GM03348 (cell line): ENCODE results near the gene SLC39A9.
A peak's percentile ranks its signal among the peaks of the same experiment; 100 is the strongest.
"Not testable (repeated sequence)": the region's sequence is repeated elsewhere in the genome, so short reads cannot be mapped to it uniquely, and the experiment has no call there.

ENCODE experiments used
- DNase-seq: peaks from one replicate; pipeline ENCODE4 v3.0.0; 2012; ENCODE audit warnings: low spot score

The SLC39A9 gene

DNA sequence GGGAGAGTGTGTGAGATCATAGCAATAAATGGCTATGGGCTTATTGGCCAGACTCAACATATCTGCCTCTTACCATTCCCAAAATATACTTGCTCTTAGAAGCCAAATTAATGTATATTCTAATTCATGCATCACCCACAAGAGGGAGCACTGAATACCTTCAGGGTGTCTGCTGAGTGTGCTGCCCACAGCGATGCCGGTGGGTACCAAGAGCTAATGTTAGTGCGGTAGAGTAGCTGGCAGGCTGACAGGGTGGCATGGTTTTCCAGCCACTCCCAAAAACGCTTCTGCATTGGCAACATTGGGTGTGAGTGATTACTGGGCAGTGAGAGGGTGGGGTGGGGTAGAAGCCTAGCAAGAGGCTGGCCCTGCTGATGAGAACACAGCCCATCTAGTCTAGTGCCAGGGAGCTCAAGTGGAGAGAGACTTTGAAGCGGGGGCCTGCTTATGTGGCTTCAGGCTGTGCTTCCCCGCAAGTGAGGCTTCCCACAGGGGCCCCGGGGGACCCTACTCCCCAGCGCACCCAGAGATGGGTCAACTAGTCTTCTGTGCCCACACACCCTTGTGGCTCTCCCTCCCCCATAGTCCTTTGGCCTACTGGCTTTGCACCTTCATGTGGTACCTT lies 76.8 kb downstream of the SLC39A9 start:
- DNase-seq = no peak

DNA sequence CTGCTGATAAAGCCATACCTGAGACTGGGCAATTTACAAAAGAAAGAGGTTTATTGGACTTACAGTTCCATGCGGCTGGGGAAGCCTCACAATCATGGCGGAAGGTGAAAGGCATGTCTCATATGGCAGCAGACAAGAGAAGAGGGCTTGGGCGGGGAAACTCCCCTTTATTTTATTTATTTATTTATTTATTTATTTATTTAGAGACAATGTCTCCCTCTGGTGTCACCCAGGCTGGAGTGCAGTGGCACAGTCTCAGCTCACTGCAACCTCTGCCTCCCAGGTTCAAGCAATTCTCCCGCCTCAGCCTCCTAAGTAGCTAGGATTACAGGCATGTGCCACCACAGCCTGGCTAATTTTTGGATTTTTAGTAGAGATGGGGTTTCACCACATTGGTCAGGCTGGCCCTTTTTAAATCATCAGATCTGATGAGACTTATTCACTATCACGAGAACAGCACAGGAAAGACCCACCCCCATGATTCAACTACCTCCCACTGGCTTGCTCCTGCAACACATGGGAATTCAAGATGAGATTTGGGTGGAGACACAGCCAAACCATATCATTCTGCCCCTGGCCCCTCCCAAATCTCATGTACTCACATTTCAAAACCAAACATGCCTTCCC lies 78.4 kb downstream of the SLC39A9 start:
- not testable (repeated sequence) for DNase-seq

DNA sequence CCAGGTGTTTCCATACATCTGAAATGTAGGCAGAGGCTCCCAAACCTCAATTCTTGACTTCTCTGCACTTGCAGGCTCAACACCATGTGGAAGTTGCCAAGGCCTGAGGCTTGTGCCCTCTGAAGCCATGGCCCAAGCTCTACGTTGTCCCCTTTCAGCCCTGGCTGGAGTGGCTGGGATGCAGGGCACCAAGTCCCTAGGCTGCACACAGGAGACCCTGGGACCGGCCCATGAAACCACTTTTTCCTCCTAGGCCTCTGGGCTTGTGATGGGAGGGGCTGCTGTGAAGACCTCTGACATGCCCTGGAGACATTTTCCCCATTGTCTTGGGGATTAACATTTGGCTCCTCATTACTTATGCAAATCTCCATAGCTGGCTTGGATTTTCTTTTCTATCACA lies 79.6 kb downstream of the SLC39A9 start:
- not testable (repeated sequence) for DNase-seq

DNA sequence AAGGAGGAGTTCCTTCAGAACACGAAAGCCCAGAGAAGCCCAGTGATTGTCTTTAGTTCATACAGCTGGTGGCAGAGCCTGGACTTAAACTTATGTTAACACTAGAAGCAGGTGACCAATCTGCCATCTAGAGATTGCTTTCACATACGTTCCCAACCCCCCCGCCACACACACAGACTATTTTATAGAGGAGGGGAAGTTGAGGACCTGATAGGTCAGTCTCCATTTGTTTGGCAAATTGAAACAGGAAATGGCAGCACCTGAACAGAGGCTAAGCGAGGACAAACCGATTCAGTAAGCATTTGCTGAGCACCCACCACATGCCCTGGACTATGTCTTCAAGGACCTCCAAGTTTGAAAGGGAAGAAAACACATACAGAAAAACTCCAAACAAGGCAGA lies 81.2 kb downstream of the SLC39A9 start:
- no peak for DNase-seq

DNA sequence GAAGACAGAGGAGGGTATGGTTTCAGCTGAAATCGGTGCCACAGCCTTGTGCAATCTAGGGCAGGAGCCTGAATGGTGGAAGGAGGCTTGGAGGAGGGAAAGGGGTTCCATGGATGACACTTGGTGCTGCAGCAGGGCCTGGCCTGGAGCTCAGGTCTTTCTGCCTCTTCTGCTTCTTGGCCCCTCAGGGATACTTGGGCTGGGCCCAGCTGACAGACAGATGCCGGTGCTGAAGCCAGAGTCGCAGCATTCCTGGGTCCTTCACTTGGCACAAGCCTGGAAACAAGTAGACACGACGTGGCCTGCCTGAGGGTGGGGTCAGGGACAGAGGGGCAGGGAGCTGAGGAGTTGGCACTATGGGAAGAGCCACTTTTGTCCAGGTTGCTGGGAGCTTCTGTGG lies 81.6 kb downstream of the SLC39A9 start:
- no peak for DNase-seq

DNA sequence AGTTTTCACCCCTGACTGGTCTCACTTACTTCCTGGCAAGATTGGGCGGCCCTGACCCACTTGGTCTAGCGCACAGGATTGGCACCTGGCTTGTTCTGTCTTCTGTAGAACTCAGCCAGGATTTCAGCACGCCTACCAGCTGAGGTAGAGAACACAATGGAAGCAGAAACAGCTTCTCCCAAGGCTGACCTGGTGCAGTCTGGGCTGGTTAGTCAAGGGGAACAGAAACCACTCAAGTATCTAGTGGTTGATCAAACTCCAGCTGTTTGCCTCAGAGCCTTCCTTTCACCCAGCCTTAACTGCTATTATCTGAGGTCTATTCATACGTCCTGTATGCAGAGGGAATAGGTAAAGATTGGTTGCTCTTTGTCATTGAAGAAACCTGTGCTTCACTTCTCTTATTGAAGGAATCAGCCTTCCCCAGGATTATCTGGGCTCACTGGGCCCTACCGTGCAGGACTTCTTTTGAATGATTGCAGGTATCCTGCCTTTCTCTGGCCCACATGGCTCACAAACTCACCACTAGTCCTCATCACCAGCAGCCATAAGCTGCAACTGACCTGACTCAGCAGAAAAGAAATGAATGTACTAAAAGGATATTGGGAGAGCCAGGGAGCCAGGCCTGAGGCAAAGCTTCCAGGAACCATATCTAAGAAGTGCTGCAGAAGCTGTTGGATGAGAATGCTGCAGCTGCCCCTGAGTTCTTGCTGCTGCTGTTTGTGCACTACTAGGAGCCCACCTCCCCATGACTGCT lies 83.5 kb downstream of the SLC39A9 start:
- no peak for DNase-seq

DNA sequence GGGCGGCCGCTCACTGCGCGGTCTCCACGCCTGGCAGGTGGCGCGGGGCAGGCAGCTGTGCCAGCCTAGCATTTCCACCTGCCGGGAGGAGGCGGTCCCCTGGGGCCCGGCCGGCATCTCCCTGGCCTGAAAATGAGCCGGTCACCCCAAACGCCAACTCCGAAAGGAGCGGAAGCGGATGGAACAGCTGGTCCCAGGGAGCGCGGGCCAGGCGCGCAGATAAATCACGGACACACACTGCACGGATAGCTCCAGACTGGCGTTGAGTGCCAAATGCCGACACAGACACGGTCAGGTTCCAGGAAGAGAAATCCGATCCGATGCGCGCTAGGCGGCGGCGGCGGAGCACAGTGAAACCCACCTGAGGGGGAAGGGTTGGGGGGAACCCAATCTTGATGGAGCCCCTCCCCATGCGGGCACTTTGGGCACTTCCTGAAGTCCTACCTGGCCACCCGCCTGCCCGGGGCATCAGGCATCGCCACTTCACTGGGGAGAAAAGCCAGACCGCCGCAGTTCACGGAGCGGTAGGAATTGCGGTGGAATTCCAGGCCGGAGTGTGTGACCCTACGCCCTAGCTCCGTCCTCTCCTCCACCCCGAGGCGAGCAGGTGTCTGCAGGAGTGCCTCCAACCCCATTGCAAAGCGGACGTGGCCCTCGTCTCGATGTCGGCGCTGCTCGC lies 85.4 kb downstream of the SLC39A9 start:
- DNase-seq = peak; percentile 64

DNA sequence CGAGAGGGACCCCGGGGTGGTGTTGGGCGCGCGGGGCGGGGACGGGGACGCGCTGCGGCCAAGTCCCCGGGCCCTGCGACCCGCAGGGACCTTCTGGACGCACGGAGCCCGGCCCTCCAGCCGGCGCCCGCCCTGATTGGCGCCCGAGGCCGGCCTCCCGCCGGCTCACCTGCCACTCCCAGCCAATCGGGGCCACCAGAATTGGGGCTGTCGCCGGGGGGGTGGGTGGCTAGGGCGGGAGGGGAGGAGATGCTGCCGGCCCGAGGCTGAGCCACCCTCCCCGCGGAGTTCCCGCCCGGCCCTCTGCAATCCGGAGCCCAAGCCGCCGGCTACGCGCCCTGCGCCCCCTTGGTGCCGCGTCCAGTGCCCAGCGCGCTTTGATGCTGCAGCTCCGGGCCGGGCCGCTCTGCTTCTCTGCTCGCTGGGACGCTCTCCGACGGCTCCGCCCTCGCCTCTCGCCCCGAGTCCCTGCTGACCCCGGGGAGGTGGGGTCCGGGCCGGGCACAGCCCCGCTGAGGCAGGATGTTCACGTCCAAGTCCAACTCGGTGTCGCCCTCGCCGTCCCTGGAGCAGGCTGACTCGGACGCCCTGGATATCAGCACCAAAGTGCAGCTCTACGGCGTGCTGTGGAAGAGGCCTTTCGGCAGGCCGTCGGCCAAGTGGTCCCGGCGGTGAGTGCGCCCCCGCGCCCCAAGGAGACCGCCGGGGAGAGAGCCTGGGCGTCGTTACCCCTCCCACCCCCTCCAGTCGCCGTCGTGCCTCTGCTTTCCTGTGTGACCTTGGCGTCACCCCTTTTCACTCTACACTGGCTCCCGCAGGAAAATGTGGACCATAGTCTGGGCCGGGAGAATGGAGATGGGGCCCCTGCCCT lies 86.2 kb downstream of the SLC39A9 start, which contains the start of gene PLEKHD1:
TSS of gene PLEKHD1 (plus strand) at position 285 of the 871 bp plus-strand sequence. CDS start at position 523, 238 bp downstream.
- no peak for DNase-seq

DNA sequence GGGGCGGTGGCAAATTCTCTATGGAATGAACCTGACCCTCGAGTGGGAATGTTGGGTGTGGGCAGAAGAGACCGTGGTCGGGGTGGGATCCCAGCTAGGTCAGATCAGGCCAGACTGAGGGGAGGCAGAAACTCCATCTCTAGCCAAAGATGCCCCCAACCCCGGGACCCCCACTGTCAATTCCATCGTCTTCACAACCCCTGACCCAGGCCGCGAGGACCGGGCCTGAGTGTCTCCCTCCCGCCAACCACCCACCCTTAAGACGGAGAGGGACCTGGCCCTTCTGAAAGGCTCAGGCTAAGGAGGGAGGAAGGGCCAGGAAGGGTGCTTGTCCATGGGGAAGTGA lies 86.8 kb downstream of the SLC39A9 start:
- no peak for DNase-seq

DNA sequence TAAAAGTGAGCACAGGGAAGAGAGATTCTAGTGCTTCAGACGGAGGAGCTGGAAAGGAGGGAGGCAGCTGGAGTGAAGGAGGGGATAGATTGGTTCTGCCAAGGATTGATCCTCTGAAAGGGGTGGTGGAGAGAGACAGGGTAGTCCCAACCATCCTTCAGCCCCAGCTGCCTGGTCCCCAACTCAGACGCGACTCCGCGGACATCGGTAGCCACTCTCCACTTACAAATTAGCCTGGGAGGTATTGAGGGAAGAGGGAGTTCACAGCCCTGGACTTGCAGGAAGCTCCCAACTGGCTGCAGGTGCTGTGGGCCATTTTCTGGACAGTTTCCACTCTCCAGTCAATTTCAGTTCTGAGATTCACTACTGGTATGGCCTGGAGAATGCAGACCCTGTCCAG lies 87.2 kb downstream of the SLC39A9 start:
- DNase-seq = no peak

DNA sequence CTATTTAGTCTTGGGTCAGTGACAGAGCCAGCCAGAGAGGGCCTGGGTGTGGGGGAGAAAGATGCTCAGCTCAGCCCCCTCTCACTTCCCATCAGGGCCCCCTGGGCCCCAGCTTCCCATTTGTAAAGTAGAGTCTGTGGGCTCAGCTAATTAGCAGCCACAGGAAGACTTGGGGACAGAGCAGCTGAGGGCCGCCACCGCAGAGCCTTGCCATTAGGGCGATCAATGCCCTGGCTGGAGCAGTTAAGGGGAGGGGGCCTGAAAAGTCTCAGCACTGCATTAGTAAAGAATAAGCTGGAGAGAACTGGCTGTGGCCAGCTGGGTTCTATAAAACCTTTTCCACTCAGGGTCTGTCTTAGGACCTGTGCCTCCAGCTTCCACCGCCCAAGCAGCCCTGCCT lies 88.7 kb downstream of the SLC39A9 start:
- DNase-seq = no peak

DNA sequence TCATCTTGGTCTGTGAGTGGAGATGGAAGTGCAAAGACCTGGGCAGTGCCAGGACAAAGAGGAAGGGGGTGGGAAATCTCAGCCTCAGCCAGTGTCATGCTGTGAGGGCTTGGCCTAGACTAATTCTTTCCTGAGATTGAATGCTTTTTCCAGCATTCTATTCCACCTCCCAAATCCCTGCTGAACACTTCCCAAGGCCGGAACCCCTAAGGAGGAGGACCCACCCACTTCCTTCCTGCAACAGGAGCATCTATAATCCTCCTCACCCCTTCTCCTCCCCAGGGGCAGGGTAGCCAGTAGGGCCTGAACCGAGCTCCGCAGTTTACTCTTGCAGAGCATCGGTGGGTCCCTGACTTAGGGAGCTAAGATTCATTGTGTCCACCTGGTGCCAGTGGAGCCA lies 89.3 kb downstream of the SLC39A9 start:
- DNase-seq = no peak

DNA sequence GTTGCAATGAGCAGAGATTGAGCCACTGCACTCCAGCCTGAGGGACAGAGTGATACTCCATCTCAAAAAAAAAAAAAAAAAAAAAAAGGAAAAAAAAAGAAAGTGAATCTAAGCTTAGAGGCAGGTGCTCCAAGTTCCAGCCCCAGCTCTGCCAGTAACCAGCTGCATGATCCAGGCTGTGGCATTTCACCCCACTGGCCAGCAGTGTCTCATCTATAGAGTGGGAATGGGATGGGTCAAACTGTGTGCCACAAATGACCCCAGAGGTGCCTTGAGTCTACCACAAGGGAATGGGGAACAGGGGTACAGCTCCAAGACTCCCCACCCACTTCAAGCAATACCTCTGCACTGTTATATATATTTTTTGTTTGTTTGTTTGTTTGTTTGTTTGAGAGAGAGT lies 91.0 kb downstream of the SLC39A9 start:
- DNase-seq = no peak

DNA sequence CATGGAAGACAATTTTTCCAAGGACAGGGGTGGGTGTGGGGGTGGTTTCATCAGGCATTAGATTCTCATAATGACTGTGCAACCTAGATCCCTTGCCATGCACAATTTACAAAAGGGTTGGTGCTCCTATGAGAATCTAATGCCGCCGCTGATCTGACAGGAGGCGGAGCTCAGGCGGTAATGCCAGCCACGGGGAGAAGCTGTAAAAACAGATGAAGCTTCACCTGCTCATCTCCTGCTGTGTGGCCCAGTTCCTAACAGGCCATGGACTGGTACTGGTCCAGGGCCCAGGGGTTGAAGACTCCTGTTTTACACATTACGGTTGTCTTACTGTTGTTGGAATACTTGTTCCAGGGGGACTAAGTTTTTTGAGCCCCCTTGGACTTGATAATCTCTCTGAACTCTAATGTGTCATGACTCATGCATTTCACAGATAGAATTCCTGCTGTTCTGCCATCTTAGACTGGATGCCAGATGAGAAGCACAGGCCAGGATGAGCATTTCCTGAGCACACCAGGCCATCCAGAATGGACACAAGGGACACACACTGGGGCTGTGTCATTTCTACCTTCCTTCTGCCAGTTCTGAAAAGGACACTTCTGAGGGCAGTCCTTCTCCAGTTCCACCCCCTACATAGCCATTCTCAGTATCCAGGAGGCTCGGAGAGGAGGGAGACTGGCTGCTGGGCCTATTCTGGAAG lies 91.9 kb downstream of the SLC39A9 start:
- no peak for DNase-seq

DNA sequence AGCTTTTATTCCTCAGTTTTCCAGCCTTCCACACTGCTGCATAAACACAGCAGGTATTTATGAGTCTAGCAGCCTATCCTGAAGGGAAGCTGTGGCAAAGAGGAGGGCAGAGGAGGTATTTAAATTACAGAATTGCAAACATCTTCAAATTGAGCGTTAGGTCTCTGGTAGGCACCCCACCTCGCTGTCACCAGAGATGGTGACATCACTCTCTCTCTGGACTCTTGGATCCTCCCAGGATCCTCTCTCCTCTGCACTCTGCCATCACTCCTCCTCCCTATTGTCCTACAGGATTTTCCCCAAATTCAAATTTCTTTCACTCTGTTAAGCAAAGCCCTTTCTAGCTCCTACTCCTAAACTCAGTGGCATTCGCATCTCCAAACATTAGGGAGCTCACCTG lies 92.7 kb downstream of the SLC39A9 start:
- DNase-seq = no peak

DNA sequence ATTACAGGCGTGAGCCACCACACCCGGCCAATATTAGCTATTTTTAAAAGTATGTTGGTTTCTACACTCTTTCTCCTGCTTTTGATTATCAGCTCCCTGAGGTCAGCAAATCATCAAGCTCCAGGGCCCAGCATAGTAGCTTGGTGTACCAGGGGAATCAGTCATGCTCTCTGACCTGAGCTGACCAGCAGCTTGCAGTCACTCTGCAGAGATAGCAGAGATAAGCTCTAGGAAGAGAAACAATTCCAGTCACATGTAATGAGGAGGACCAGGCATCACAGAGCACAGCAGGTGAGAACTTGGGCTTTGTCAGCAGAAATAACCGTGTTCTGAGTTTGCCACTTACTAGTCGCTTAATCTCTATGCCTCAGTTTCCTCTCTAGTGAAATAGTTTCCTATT lies 94.5 kb downstream of the SLC39A9 start:
- DNase-seq = no peak

DNA sequence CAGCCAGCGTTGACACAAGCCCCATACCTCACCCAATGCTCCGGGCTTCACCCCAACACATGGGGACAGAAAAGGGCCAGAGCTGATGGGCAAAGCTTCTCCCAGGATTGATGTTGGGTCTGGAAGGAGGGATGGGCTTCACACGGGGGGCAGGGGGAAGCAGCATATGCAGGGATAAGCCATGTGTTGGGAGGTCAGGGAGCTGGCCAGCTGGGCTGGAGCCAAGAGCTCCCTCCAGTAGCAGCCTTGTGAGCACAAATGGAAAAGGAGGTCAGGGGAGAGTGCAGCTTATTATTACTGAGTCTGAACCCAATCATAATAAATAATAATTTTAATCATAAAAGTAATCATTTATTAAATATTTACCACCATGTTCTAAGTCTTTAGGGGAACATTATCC lies 95.3 kb downstream of the SLC39A9 start:
- DNase-seq = no peak

DNA sequence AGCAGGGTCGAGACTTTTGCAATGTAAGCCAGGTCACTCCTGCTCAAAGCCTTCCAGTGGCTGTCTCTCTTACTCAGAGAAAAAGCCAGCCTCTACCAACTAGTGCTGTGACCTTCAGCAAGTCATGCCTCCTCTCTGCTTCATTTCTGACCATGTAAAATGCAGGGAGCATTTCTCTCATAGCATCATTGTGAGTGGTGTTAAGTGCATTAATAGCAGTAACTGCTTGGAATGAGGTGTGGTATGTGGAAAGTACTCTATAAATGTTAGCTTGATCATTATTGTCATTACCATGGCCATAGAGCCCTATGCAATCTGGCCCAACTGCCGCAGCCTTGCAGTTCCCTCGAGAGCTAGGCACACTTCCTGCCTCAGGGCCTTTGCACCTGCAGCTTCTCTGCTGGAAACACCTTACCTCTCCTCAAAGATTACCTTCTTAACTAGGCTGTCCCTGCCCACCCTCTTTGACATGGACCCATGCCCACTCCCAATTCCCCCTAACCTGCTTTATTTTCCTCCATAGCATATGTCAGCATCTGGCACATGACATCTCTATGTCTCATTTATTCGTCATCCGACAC lies 96.9 kb downstream of the SLC39A9 start:
- no peak for DNase-seq

DNA sequence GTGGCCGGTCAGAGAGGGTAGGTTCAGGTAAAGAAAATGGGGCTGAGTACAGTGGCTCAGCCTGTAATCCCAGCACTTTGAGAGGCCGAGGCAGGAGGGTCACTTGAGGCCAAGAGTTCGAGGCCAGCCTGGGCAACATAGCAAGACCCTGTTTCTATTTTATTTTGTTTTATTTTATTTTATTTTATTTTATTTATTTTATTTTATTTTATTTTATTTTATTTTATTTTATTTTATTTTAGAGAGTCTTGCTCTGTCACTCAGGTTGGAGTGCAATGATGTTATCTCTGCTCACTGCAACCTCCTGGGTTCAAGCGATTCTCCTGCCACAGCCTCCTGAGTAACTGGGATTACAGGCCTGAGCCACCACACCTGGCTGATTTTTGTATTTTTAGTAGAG lies 99.4 kb downstream of the SLC39A9 start:
- DNase-seq = not testable (repeated sequence)

DNA sequence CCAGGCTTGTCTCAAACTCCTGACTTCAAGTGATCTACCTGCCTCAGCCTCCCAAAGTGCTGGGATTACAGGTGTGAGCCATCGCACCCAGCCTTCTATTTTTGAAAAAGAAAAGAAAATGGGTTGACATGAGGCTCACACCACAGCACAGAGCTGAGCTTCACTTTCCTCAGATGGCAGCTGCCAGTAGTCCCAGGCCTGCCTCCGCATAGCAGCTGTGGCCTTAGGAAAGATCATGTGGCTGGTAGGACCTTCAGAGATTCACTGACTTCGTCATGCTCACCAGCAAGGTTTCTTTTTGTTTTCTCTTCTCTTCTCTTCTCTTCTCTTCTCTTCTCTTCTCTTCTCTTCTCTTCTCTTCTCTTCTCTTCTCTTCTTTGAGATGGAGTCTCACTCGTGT lies 99.8 kb downstream of the SLC39A9 start:
- not testable (repeated sequence) for DNase-seq

DNA sequence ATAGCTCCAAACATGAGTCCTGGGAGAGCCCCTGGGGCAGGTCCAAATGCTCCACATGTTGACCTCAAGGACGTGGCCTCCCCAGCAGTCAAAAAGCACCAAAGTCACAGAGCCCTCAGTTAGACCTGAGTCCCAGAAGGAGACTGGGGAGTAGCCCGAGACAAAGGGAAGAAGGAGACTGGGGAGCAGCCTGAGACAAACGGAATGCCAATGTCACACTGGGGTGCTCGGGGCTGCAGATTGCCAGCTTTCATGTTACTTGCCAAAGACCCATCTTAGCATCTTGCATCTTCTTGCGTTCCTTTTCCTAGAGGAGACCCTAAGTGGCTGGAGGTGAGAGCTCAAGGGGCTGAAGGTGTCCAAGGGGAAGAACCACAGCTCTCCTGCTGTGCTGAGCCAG lies 100.9 kb downstream of the SLC39A9 start:
- no peak for DNase-seq
